ENCODE measurements around the gene BCL7A. TPM values are rescaled to one million over a fixed set of nuclear protein-coding genes. Genes with fewer than 3 reads are reported as not detected.
A peak's percentile ranks its signal among the peaks of the same experiment; 100 is the strongest.
"Not testable (repeated sequence)": the region's sequence is repeated elsewhere in the genome, so short reads cannot be mapped to it uniquely, and the experiment has no call there.

BCL7A gene
- total and polyA plus RNA-seq, 4 donors, result 1.1 to 6.3 (median 4.5) TPM

DNA sequence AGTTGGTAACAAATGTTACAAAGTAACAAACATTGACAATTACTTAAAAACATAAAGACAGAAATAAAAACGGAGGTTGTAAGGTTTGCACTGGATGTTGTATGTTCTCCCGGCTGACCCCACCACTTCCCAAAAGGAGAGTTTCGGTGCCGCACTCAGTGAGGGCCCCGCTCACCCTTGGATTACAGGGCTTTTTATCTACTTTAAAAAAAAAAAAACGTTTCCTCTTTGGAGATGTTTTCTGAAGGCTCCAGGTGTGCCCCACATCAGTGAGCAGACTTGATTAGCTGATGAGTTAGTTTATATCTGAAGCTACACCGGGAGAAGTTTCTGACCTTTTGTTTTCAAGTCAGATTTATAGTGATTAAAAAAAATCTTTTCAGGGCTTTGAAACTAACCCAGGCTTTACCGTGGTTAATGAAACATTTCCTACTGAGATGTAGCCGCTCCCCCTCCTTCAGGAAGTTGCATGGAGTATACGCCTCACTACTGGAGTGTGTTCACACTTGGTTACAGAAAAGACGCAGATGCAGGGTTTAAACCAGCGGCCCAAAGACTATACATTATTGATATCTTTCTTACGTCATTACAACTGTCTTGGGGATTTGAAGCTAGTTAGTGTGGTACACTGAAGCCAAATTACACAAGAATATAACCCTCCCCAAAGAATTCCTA, 38.0 kb upstream of the BCL7A start:
- Histone ChIP-seq H3K9me3 (ENCODE audit: control insufficient read depth, low read length) (no peaks in the 10 kb centered on the region), H3K4me3 (ENCODE audit: low read length in 2 of 2) (no peak overlapping the region), H3K4me1 (ENCODE audit: control insufficient read depth in 1 of 2, insufficient read depth in 2 of 2, low read length in 2 of 2) (no peaks in the 10 kb centered on the region), H3K27me3 (ENCODE audit: control insufficient read depth in 1 of 2, insufficient read depth in 2 of 2, low read length in 1 of 2) (no peaks in the 10 kb centered on the region), H3K27ac (ENCODE audit: low read depth in 1 of 2, low read length in 2 of 2) (no peak overlapping the region), H3K36me3 (ENCODE audit: control insufficient read depth in 1 of 2, insufficient read depth in 2 of 2, low read length in 1 of 2) (no peaks in the 10 kb centered on the region)
- WGBS, 2 donors, result 80 to 81% methylated on average over 13 of the region's 13 CpGs
- no peak for ATAC-seq (ENCODE audit: low FRiP score)
- no peak for DNase-seq
- intact Hi-C loops (cut with DNase I), result no loop called here

DNA sequence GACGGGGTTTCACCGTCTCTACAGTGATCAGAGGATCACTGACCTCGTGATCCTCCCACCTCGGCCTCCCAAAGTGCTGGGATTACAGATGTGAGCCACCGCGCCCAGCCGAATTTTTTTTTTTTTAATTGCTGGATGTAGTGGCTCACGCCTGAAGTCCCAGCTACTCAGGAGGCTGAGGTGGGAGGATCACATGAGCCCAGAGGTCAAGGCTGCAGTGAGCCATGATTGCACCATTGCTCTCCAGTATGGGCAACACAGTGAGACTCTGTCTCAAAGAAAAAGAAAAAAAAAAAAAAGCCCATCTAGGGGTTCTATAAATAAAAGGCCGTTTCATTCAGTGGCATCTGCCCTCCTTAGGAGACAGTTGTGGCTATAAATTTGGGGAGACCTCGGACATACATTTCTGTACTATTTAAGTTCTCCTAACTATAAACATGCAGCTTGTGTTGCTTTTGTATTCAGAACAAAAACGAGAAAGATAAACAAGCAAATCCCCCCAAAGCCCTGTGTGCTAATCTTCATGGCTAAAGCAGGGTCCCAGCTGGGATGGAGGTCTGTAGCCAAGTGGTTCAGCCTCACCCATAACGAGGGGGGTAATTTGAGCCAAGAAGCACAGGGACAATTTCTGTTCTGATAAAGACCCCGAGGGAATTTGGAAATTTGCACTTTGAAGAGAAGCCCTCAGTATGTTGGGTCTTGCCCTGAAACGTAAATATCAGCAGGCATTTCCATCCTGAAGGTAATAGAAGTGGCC, 35.0 kb upstream of the BCL7A start:
- no peaks in the 10 kb centered on the region for H3K36me3 ChIP-seq (ENCODE audit: control insufficient read depth in 1 of 2, insufficient read depth in 2 of 2, low read length in 1 of 2)
- DNase-seq, result no peak
- intact Hi-C loops (cut with DNase I), result no loop called here
- no peaks in the 10 kb centered on the region for H3K9me3 ChIP-seq (ENCODE audit: control insufficient read depth, low read length)
- no peak overlapping the region for H3K27ac ChIP-seq (ENCODE audit: low read depth in 1 of 2, low read length in 2 of 2)
- no peak overlapping the region for H3K4me3 ChIP-seq (ENCODE audit: low read length in 2 of 2)
- H3K4me1 ChIP-seq (ENCODE audit: control insufficient read depth in 1 of 2, insufficient read depth in 2 of 2, low read length in 2 of 2), result no peaks in the 10 kb centered on the region
- 89 to 90% methylated on average over 14 of the region's 14 CpGs for WGBS, 2 donors
- H3K27me3 ChIP-seq (ENCODE audit: control insufficient read depth in 1 of 2, insufficient read depth in 2 of 2, low read length in 1 of 2), result no peaks in the 10 kb centered on the region
- no peak for ATAC-seq (ENCODE audit: low FRiP score)

GRCh38 chr12:121988519-121988918, 33.2 kb upstream of the BCL7A start:
- DNase-seq; intact Hi-C loops (cut with DNase I); H3K9me3 ChIP-seq (ENCODE audit: control insufficient read depth, low read length); ATAC-seq (ENCODE audit: low FRiP score); H3K36me3 ChIP-seq (ENCODE audit: control insufficient read depth in 1 of 2, insufficient read depth in 2 of 2, low read length in 1 of 2); H3K4me1 ChIP-seq (ENCODE audit: control insufficient read depth in 1 of 2, insufficient read depth in 2 of 2, low read length in 2 of 2); H3K27me3 ChIP-seq (ENCODE audit: control insufficient read depth in 1 of 2, insufficient read depth in 2 of 2, low read length in 1 of 2); H3K4me3 ChIP-seq (ENCODE audit: low read length in 2 of 2); H3K27ac ChIP-seq (ENCODE audit: low read depth in 1 of 2, low read length in 2 of 2): not testable (repeated sequence)
- 92 to 94% methylated on average over 10 of the region's 10 CpGs for WGBS, 2 donors

- no peak for ATAC-seq (ENCODE audit: low FRiP score)
- 93 to 94% methylated on average over 14 of the region's 14 CpGs for whole genome bisulfite sequencing, 2 donors
- intact Hi-C loops (cut with DNase I), result no loop called here
Measured at GRCh38 chr12:121989276-121990113, 32.2 kb upstream of the BCL7A start.

GRCh38 chr12:121990114-121990647, 31.5 kb upstream of the BCL7A start:
- intact Hi-C loops (cut with DNase I), result no loop called here
- H3K4me1 ChIP-seq (ENCODE audit: control insufficient read depth in 1 of 2, insufficient read depth in 2 of 2, low read length in 2 of 2), result no peaks in the 10 kb centered on the region
- DNase-seq, result no peak
- H3K27ac ChIP-seq (ENCODE audit: low read depth in 1 of 2, low read length in 2 of 2), result no peak overlapping the region
- no peaks in the 10 kb centered on the region for H3K9me3 ChIP-seq (ENCODE audit: control insufficient read depth, low read length)
- H3K4me3 ChIP-seq (ENCODE audit: low read length in 2 of 2), result no peak overlapping the region
- no peaks in the 10 kb centered on the region for H3K36me3 ChIP-seq (ENCODE audit: control insufficient read depth in 1 of 2, insufficient read depth in 2 of 2, low read length in 1 of 2)
- ATAC-seq (ENCODE audit: low FRiP score), result no peak
- 92 to 94% methylated on average over 6 of the region's 6 CpGs for WGBS, 2 donors
- H3K27me3 ChIP-seq (ENCODE audit: control insufficient read depth in 1 of 2, insufficient read depth in 2 of 2, low read length in 1 of 2), result no peaks in the 10 kb centered on the region

More at GRCh38 chr12:121989276-121990113, 32.2 kb upstream of the BCL7A start:
- no peaks in the 10 kb centered on the region for H3K36me3 ChIP-seq (ENCODE audit: control insufficient read depth in 1 of 2, insufficient read depth in 2 of 2, low read length in 1 of 2)
- DNase-seq, result no peak
- H3K27ac ChIP-seq (ENCODE audit: low read depth in 1 of 2, low read length in 2 of 2), result no peak overlapping the region
- H3K9me3 ChIP-seq (ENCODE audit: control insufficient read depth, low read length), result no peaks in the 10 kb centered on the region
- no peaks in the 10 kb centered on the region for H3K27me3 ChIP-seq (ENCODE audit: control insufficient read depth in 1 of 2, insufficient read depth in 2 of 2, low read length in 1 of 2)
- no peaks in the 10 kb centered on the region for H3K4me1 ChIP-seq (ENCODE audit: control insufficient read depth in 1 of 2, insufficient read depth in 2 of 2, low read length in 2 of 2)
- H3K4me3 ChIP-seq (ENCODE audit: low read length in 2 of 2), result no peak overlapping the region

DNA sequence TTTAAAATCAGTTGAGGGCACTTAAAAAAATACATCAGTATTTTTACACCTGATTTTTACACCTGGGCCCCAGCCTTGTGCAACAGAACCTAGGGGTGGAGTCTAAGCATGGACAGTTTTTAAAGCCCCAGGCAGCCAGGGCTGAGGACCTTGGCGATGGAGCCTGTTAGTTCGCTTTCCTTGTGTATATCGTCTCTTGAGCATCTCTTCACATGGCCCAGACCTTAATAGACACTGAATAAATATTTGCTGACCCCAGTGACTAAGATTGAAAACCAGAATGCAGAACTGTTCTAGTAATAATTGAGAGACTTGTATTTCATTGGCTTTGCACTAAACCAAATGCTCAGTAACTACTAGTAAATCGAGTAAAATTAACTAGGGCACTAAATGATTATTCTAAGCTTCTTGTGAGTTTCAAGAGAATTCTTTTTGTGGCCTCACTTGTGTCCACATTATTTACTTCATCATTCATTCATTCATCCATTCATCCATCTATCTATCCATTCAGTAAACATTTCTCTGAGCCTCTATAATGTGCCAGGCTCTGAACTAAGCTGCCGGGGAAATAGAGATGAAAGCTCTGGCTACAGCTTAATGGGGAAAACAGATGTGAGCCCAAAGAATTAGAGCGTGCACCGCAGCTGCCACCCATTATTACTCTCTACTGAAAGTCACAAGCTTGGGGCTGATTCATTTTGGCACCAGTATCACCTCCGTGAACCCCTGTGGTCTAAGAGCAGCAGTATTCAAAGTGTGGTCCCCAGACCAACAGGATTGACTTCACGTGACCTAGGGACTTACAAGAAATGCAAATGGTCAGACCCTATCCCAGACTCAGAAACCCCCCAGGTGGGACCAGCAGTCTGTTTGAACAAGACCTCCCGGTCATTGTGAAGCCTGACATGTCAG, 30.7 kb upstream of the BCL7A start:
- H3K36me3 ChIP-seq (ENCODE audit: control insufficient read depth in 1 of 2, insufficient read depth in 2 of 2, low read length in 1 of 2), result no peaks in the 10 kb centered on the region
- H3K4me3 ChIP-seq (ENCODE audit: low read length in 2 of 2), result no peak overlapping the region
- WGBS, 2 donors, result 80 to 86% methylated on average over 10 of the region's 10 CpGs
- H3K9me3 ChIP-seq (ENCODE audit: control insufficient read depth, low read length), result no peaks in the 10 kb centered on the region
- no peaks in the 10 kb centered on the region for H3K27me3 ChIP-seq (ENCODE audit: control insufficient read depth in 1 of 2, insufficient read depth in 2 of 2, low read length in 1 of 2)
- DNase-seq, result no peak
- H3K27ac ChIP-seq (ENCODE audit: low read depth in 1 of 2, low read length in 2 of 2), result no peak overlapping the region
- intact Hi-C loops (cut with DNase I), result no loop called here
- ATAC-seq (ENCODE audit: low FRiP score), result no peak
- H3K4me1 ChIP-seq (ENCODE audit: control insufficient read depth in 1 of 2, insufficient read depth in 2 of 2, low read length in 2 of 2), result peaks cover 0 to under 1% of the 10 kb centered on the region in 2 donors

GRCh38 chr12:121992059-121992879, 29.4 kb upstream of the BCL7A start:
- H3K27ac ChIP-seq (ENCODE audit: low read depth in 1 of 2, low read length in 2 of 2), result no peak overlapping the region
- DNase-seq (peak in 1 of 2 donors; percentile 38), ATAC-seq (ENCODE audit: low FRiP score) (no peak)
- 86 to 89% methylated on average over 21 of the region's 21 CpGs for WGBS, 2 donors
- no peaks in the 10 kb centered on the region for H3K36me3 ChIP-seq (ENCODE audit: control insufficient read depth in 1 of 2, insufficient read depth in 2 of 2, low read length in 1 of 2)
- no peaks in the 10 kb centered on the region for H3K9me3 ChIP-seq (ENCODE audit: control insufficient read depth, low read length)
- no peak overlapping the region for H3K4me3 ChIP-seq (ENCODE audit: low read length in 2 of 2)
- no peaks in the 10 kb centered on the region for H3K27me3 ChIP-seq (ENCODE audit: control insufficient read depth in 1 of 2, insufficient read depth in 2 of 2, low read length in 1 of 2)
- peaks cover 1 to 6% of the 10 kb centered on the region in 2 donors for H3K4me1 ChIP-seq (ENCODE audit: control insufficient read depth in 1 of 2, insufficient read depth in 2 of 2, low read length in 2 of 2)
- intact Hi-C loops (cut with DNase I), result no loop called here
